GM23338 (cell line): ENCODE data around the gene APBA1. TPM values are rescaled to one million over a fixed set of nuclear protein-coding genes. Genes with fewer than 3 reads are reported as not detected.

Experiments
- ATAC-seq: fragments of 200-7000 bp; cut with Tn5 transposase; 3 replicates; pipeline ENCODE4 v1.9.1; 2020
- DNase-seq: peaks from one replicate; pipeline ENCODE4 v3.0.0-alpha.2; 2015; ENCODE audit warnings: low spot score
- H2AFZ ChIP-seq: fragments of 200-600 bp; sonication (generic); 2 replicates; pipeline ENCODE4 v1.8.0; 2016; ENCODE audit warnings: antibody characterized with exemption, mild to moderate bottlenecking, moderate library complexity
- H3F3A ChIP-seq: fragments of 200-600 bp; sonication (generic); replicated peaks from 2 replicates; pipeline ENCODE4 v1.8.0; 2017; ENCODE audit warnings: antibody characterized with exemption, mixed run types, low read depth
- H3K27ac ChIP-seq: fragments of 200-600 bp; sonication (generic); 2 replicates; pipeline ENCODE4 v1.6.1; 2016; ENCODE audit warnings: low read depth
- H3K27me3 ChIP-seq: fragments of 200-600 bp; sonication (generic); 2 replicates; pipeline ENCODE4 v1.8.0; 2016; ENCODE audit warnings: mild to moderate bottlenecking, mixed run types, moderate library complexity; ENCODE audit not compliant: insufficient read depth
- H3K36me3 ChIP-seq: fragments of 200-600 bp; sonication (generic); 2 replicates; pipeline ENCODE4 v1.8.0; 2016; ENCODE audit warnings: mild to moderate bottlenecking; ENCODE audit not compliant: insufficient read depth
- H3K4me1 ChIP-seq: fragments of 200-600 bp; sonication (generic); 2 replicates; pipeline ENCODE4 v1.8.0; 2016; ENCODE audit warnings: mild to moderate bottlenecking, moderate library complexity; ENCODE audit not compliant: insufficient read depth
- H3K4me2 ChIP-seq: fragments of 200-600 bp; sonication (generic); 2 replicates; pipeline ENCODE4 v1.7.1; 2017; ENCODE audit warnings: mixed run types
- H3K4me3 ChIP-seq: fragments of 200-600 bp; sonication (generic); 2 replicates; pipeline ENCODE4 v1.6.1; 2016; ENCODE audit warnings: mixed run types
- H3K79me2 ChIP-seq: fragments of 200-600 bp; sonication (generic); replicated peaks from 2 replicates; pipeline ENCODE4 v1.8.0; 2017; ENCODE audit warnings: mild to moderate bottlenecking; ENCODE audit not compliant: insufficient read depth
- H3K9me2 ChIP-seq: fragments of 200-600 bp; sonication (generic); 2 replicates; pipeline ENCODE4 v1.8.0; 2017; ENCODE audit not compliant: insufficient read depth
- H4K20me1 ChIP-seq: fragments of 200-600 bp; sonication (generic); replicated peaks from 2 replicates; pipeline ENCODE4 v1.8.0; 2017; ENCODE audit warnings: mild to moderate bottlenecking; ENCODE audit not compliant: insufficient read depth
- H3K27ac Mint-ChIP-seq: 2 replicates; pipeline ENCODE4 v1.8.0; 2020; ENCODE audit warnings: inconsistent platforms, mild to moderate bottlenecking, moderate library complexity, mixed read lengths
- H3K27me3 Mint-ChIP-seq: 3 replicates; pipeline ENCODE4 v1.8.0; 2022; ENCODE audit warnings: low read depth, mild to moderate bottlenecking, moderate library complexity, mixed read lengths, inconsistent platforms; ENCODE audit not compliant: insufficient read depth, poor library complexity
- H3K36me3 Mint-ChIP-seq: 3 replicates; pipeline ENCODE4 v1.8.0; 2021; ENCODE audit warnings: low read depth, mild to moderate bottlenecking, inconsistent platforms, moderate library complexity, mixed read lengths
- H3K4me1 Mint-ChIP-seq: 3 replicates; pipeline ENCODE4 v1.8.0; 2020; ENCODE audit warnings: mild to moderate bottlenecking, inconsistent platforms, mixed read lengths
- H3K4me3 Mint-ChIP-seq: 3 replicates; pipeline ENCODE4 v1.8.0; 2021; ENCODE audit warnings: moderate library complexity, mild to moderate bottlenecking, inconsistent platforms, mixed read lengths
- H3K9me3 Mint-ChIP-seq: 3 replicates; pipeline ENCODE4 v1.8.0; 2020; ENCODE audit warnings: moderate library complexity, mild to moderate bottlenecking, inconsistent platforms, mixed read lengths
- CREB1 ChIP-seq: fragments of 250-450 bp; sonication (Bioruptor Pico); IDR thresholded peaks from 2 replicates; pipeline ENCODE4 v1.5.0; 2020; ENCODE audit warnings: low read depth, mild to moderate bottlenecking, moderate library complexity
- CTCF ChIP-seq, 2 experiments: fragments of 200-600 bp in 1 of 2; sonication (generic) in 1 of 2; conservative IDR thresholded peaks; 2 replicates each; pipeline versions ENCODE4 v1.5.1 to v1.6.1; 2016 to 2017; ENCODE audit warnings: antibody characterized with exemption in 2 of 2, low read depth in 2 of 2, mild to moderate bottlenecking in 2 of 2, moderate library complexity in 1 of 2
- ETS1 ChIP-seq: IDR thresholded peaks from 2 replicates; pipeline ENCODE4 v1.6.1; 2016; ENCODE audit warnings: antibody characterized with exemption
- EZH2 ChIP-seq: fragments of 200-600 bp; sonication (generic); IDR thresholded peaks from one replicate; pipeline ENCODE4 v1.8.0; 2017; ENCODE audit warnings: antibody characterized with exemption, mild to moderate bottlenecking, low read depth; ENCODE audit not compliant: unreplicated experiment
- EZH2phosphoT487 ChIP-seq: fragments of 200-600 bp; sonication (generic); IDR thresholded peaks from one replicate; pipeline ENCODE4 v1.8.1; 2018; ENCODE audit warnings: antibody characterized with exemption; ENCODE audit not compliant: unreplicated experiment
- JUNB ChIP-seq: IDR thresholded peaks from one replicate; pipeline ENCODE4 v1.6.1; 2016; ENCODE audit warnings: antibody characterized with exemption; ENCODE audit not compliant: unreplicated experiment
- NANOG ChIP-seq: IDR thresholded peaks from 2 replicates; pipeline ENCODE4 v1.6.1; 2016; ENCODE audit warnings: antibody characterized with exemption, borderline replicate concordance
- POLR2AphosphoS5 ChIP-seq: IDR thresholded peaks from 2 replicates; pipeline ENCODE4 v1.6.1; 2016; ENCODE audit warnings: antibody characterized with exemption, low read depth
- STAT1 ChIP-seq: IDR thresholded peaks from one replicate; pipeline ENCODE4 v1.6.1; 2016; ENCODE audit warnings: antibody characterized with exemption; ENCODE audit not compliant: unreplicated experiment
- ZNF114 ChIP-seq: fragments of 250-450 bp; sonication (Bioruptor Pico); IDR thresholded peaks from 2 replicates; pipeline ENCODE4 v1.5.0; 2020; ENCODE audit warnings: mild to moderate bottlenecking, moderate library complexity
- ZNF331 ChIP-seq: fragments of 250-450 bp; sonication (Bioruptor Pico); IDR thresholded peaks from 2 replicates; pipeline ENCODE4 v1.5.0; 2020; ENCODE audit warnings: low read depth, mild to moderate bottlenecking, moderate library complexity
- polyA plus RNA-seq: library from polyadenylated mRNA; unstranded; fragments of >200 nt; fragmentation: Nextera tagmentation; extraction: Ambion mirVana; gene quantifications from 2 replicates; pipeline ENCODE4 v1.2.1, GENCODE V29; 2016
- total RNA-seq: library from RNA; depleted of rRNA; stranded (reverse); fragments of >200 nt; shearing (Covaris generic); gene quantifications from 2 replicates; pipeline ENCODE4 v1.2.3, GENCODE V29; 2014
- TF ChIP-seq, protein P1 (sequence below): fragments of 250-450 bp; sonication (Bioruptor Pico); IDR thresholded peaks from 2 replicates; pipeline ENCODE4 v1.5.0; 2020; ENCODE audit warnings: mild to moderate bottlenecking, moderate library complexity
- TF ChIP-seq, protein P2 (sequence below): IDR thresholded peaks from one replicate; pipeline ENCODE4 v1.6.1; 2018; ENCODE audit warnings: antibody characterized with exemption; ENCODE audit not compliant: unreplicated experiment

Gene APBA1
- total and polyA plus RNA-seq, 2 experiments from 2014 or later, result 0.26 to 1.0 TPM

DNA sequence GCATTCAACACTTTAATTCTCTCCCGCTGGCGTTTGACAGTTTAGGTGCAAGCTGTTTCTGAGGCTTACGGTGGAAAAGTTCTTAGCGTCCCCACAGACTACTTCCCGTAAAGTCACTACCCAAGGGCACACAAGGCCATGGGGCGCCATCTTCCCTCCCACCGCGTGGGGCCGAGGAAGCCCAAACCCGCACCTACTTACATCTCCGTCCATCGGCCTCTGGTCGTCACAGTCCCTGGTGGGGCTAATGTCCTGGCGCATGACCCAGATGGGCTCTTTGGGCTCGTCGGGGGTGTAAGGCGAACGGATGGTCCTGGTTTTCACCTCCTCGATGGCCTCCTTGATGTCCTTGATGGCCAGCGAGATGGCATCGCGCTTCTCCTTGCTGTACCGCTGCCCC, 156.4 kb downstream of the APBA1 start:
- H3K27ac Mint-ChIP-seq, result no peak overlapping the region
- no peak overlapping the region for H3K4me3 ChIP-seq
- no peak overlapping the region for H3K4me3 Mint-ChIP-seq
- H3K4me1 Mint-ChIP-seq, result peaks cover 8% of the 10 kb centered on the region; the same call in 2 of the 3 replicates
- ATAC-seq (no peak), DNase-seq (no peak)
- H3K9me3 Mint-ChIP-seq, result no peaks in the 10 kb centered on the region
- H3K27me3 Mint-ChIP-seq, result peaks cover 1% of the 10 kb centered on the region
- no peaks in the 10 kb centered on the region for H3K27me3 ChIP-seq
- no peaks in the 10 kb centered on the region for H3K79me2 ChIP-seq
- no peak overlapping the region for H2AFZ ChIP-seq
- H3K36me3 ChIP-seq, result no peaks in the 10 kb centered on the region
- H3K4me2 ChIP-seq, result no peak overlapping the region
- no peak for TF ChIP-seq STAT1
- no peak for TF ChIP-seq ZNF331 (CRISPR knock-in tag)
- TF ChIP-seq, protein P1, sequence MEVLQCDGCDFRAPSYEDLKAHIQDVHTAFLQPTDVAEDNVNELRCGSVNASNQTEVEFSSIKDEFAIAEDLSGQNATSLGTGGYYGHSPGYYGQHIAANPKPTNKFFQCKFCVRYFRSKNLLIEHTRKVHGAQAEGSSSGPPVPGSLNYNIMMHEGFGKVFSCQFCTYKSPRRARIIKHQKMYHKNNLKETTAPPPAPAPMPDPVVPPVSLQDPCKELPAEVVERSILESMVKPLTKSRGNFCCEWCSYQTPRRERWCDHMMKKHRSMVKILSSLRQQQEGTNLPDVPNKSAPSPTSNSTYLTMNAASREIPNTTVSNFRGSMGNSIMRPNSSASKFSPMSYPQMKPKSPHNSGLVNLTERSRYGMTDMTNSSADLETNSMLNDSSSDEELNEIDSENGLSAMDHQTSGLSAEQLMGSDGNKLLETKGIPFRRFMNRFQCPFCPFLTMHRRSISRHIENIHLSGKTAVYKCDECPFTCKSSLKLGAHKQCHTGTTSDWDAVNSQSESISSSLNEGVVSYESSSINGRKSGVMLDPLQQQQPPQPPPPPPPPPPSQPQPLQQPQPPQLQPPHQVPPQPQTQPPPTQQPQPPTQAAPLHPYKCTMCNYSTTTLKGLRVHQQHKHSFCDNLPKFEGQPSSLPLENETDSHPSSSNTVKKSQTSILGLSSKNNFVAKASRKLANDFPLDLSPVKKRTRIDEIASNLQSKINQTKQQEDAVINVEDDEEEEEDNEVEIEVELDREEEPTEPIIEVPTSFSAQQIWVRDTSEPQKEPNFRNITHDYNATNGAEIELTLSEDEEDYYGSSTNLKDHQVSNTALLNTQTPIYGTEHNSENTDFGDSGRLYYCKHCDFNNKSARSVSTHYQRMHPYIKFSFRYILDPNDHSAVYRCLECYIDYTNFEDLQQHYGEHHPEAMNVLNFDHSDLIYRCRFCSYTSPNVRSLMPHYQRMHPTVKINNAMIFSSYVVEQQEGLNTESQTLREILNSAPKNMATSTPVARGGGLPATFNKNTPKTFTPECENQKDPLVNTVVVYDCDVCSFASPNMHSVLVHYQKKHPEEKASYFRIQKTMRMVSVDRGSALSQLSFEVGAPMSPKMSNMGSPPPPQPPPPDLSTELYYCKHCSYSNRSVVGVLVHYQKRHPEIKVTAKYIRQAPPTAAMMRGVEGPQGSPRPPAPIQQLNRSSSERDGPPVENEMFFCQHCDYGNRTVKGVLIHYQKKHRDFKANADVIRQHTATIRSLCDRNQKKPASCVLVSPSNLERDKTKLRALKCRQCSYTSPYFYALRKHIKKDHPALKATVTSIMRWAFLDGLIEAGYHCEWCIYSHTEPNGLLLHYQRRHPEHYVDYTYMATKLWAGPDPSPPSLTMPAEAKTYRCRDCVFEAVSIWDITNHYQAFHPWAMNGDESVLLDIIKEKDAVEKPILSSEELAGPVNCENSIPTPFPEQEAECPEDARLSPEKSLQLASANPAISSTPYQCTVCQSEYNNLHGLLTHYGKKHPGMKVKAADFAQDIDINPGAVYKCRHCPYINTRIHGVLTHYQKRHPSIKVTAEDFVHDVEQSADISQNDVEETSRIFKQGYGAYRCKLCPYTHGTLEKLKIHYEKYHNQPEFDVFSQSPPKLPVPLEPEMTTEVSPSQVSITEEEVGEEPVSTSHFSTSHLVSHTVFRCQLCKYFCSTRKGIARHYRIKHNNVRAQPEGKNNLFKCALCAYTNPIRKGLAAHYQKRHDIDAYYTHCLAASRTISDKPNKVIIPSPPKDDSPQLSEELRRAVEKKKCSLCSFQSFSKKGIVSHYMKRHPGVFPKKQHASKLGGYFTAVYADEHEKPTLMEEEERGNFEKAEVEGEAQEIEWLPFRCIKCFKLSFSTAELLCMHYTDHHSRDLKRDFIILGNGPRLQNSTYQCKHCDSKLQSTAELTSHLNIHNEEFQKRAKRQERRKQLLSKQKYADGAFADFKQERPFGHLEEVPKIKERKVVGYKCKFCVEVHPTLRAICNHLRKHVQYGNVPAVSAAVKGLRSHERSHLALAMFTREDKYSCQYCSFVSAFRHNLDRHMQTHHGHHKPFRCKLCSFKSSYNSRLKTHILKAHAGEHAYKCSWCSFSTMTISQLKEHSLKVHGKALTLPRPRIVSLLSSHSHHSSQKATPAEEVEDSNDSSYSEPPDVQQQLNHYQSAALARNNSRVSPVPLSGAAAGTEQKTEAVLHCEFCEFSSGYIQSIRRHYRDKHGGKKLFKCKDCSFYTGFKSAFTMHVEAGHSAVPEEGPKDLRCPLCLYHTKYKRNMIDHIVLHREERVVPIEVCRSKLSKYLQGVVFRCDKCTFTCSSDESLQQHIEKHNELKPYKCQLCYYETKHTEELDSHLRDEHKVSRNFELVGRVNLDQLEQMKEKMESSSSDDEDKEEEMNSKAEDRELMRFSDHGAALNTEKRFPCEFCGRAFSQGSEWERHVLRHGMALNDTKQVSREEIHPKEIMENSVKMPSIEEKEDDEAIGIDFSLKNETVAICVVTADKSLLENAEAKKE (CRISPR knock-in tag), result no peak
- no peak for TF ChIP-seq ZNF114
- no peak for TF ChIP-seq CTCF (conservative IDR thresholded peaks at IDR 0.05; ENCODE audit: low read depth in 2 of 2)
- TF ChIP-seq POLR2AphosphoS5, result no peak
- no peak for TF ChIP-seq NANOG
- TF ChIP-seq JUNB, result no peak
- no peak for TF ChIP-seq ETS1
- no peak for TF ChIP-seq EZH2
- no peak for TF ChIP-seq EZH2phosphoT487
- TF ChIP-seq, protein P2, sequence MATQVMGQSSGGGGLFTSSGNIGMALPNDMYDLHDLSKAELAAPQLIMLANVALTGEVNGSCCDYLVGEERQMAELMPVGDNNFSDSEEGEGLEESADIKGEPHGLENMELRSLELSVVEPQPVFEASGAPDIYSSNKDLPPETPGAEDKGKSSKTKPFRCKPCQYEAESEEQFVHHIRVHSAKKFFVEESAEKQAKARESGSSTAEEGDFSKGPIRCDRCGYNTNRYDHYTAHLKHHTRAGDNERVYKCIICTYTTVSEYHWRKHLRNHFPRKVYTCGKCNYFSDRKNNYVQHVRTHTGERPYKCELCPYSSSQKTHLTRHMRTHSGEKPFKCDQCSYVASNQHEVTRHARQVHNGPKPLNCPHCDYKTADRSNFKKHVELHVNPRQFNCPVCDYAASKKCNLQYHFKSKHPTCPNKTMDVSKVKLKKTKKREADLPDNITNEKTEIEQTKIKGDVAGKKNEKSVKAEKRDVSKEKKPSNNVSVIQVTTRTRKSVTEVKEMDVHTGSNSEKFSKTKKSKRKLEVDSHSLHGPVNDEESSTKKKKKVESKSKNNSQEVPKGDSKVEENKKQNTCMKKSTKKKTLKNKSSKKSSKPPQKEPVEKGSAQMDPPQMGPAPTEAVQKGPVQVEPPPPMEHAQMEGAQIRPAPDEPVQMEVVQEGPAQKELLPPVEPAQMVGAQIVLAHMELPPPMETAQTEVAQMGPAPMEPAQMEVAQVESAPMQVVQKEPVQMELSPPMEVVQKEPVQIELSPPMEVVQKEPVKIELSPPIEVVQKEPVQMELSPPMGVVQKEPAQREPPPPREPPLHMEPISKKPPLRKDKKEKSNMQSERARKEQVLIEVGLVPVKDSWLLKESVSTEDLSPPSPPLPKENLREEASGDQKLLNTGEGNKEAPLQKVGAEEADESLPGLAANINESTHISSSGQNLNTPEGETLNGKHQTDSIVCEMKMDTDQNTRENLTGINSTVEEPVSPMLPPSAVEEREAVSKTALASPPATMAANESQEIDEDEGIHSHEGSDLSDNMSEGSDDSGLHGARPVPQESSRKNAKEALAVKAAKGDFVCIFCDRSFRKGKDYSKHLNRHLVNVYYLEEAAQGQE, result no peak
- no peak for TF ChIP-seq CREB1 (CRISPR knock-in tag)
- H3K4me1 ChIP-seq, result peaks cover 11% of the 10 kb centered on the region; the same call in 1 of the 2 replicates
- no peaks in the 10 kb centered on the region for H3K36me3 Mint-ChIP-seq
- H3K9me2 ChIP-seq, result 0 out of 2 replicates have a peak, but pooled peaks cover 7% of the 10 kb centered on the region
- no peaks in the 10 kb centered on the region for H3F3A ChIP-seq
- H3K27ac ChIP-seq, result no peak overlapping the region
- no peaks in the 10 kb centered on the region for H4K20me1 ChIP-seq
